ENCODE data around the gene ABCC1. TPM values are rescaled to one million over a fixed set of nuclear protein-coding genes. Genes with fewer than 3 reads are reported as not detected.

Gene ABCC1
- total and polyA plus RNA-seq, 2 experiments from 2014 or later, result 7.0 to 9.3 TPM

- Histone ChIP-seq H3K4me3 (no peak overlapping the region), H3K4me2 (no peak overlapping the region), H3K27me3 (no peaks in the 10 kb centered on the region), H2AFZ (no peak overlapping the region), H3K9me3 (ENCODE audit: low read depth) (no peaks in the 10 kb centered on the region), H3K9me2 (replicated peaks; ENCODE audit: insufficient read depth) (no peaks in the 10 kb centered on the region), H3K27ac (no peak overlapping the region), H4K20me1 (ENCODE audit: insufficient read depth, poor library complexity, severe bottlenecking) (no peaks in the 10 kb centered on the region), H3K79me2 (no peaks in the 10 kb centered on the region), H3K4me1 (ENCODE audit: insufficient read depth) (no peaks in the 10 kb centered on the region), H3K36me3 (replicated peaks; ENCODE audit: insufficient read depth, low read depth) (no peaks in the 10 kb centered on the region)
- no peak for DNase-seq (ENCODE audit: low spot score)
- WGBS (ENCODE audit: low lambda C conversion rate, missing lambda C conversion rate), result 91% methylated on average over 7 of the region's 7 CpGs
- TF ChIP-seq CTCF (IDR thresholded peaks at IDR 0.05; ENCODE audit: poor library complexity), result no peak
- no peak for TF ChIP-seq EZH2 (IDR thresholded peaks at IDR 0.05; ENCODE audit: borderline replicate concordance)
- TF ChIP-seq EZH2phosphoT487 (IDR thresholded peaks at IDR 0.05; ENCODE audit: low read depth, severe bottlenecking, unreplicated experiment), result no peak
These were observed 216.7 kb downstream of the ABCC1 start for GRCh38 chr16:16166085-16166484.

GRCh38 chr16:16166949-16167348, 217.5 kb downstream of the ABCC1 start:
- H3K36me3 ChIP-seq (replicated peaks; ENCODE audit: insufficient read depth, low read depth), result no peaks in the 10 kb centered on the region
- 48% methylated on average over 2 of the region's 2 CpGs for WGBS (ENCODE audit: low lambda C conversion rate, missing lambda C conversion rate)
- no peak for DNase-seq (ENCODE audit: low spot score)

GRCh38 chr16:16167927-16168326, 218.5 kb downstream of the ABCC1 start:
- Histone ChIP-seq H3K9me2 (replicated peaks; ENCODE audit: insufficient read depth) (no peaks in the 10 kb centered on the region), H4K20me1 (ENCODE audit: insufficient read depth, poor library complexity, severe bottlenecking) (no peaks in the 10 kb centered on the region), H3K79me2 (no peaks in the 10 kb centered on the region), H3K4me2 (no peak overlapping the region), H3K4me3 (no peak overlapping the region), H3K27ac (no peak overlapping the region), H3K9me3 (ENCODE audit: low read depth) (no peaks in the 10 kb centered on the region), H3K36me3 (replicated peaks; ENCODE audit: insufficient read depth, low read depth) (no peaks in the 10 kb centered on the region), H3K27me3 (no peaks in the 10 kb centered on the region), H3K4me1 (ENCODE audit: insufficient read depth) (no peaks in the 10 kb centered on the region), H2AFZ (no peak overlapping the region)
- DNase-seq (ENCODE audit: low spot score), result no peak
- WGBS (ENCODE audit: low lambda C conversion rate, missing lambda C conversion rate), result 84% methylated on average over 11 of the region's 11 CpGs
- TF ChIP-seq EZH2 (IDR thresholded peaks at IDR 0.05; ENCODE audit: borderline replicate concordance) (no peak), EZH2phosphoT487 (IDR thresholded peaks at IDR 0.05; ENCODE audit: low read depth, severe bottlenecking, unreplicated experiment) (no peak), CTCF (IDR thresholded peaks at IDR 0.05; ENCODE audit: poor library complexity) (no peak)

More at GRCh38 chr16:16166949-16167348, 217.5 kb downstream of the ABCC1 start:
- Histone ChIP-seq H3K27me3 (no peaks in the 10 kb centered on the region), H2AFZ (no peak overlapping the region), H3K27ac (no peak overlapping the region), H3K4me1 (ENCODE audit: insufficient read depth) (no peaks in the 10 kb centered on the region), H3K4me3 (no peak overlapping the region), H4K20me1 (ENCODE audit: insufficient read depth, poor library complexity, severe bottlenecking) (no peaks in the 10 kb centered on the region), H3K79me2 (no peaks in the 10 kb centered on the region), H3K9me2 (replicated peaks; ENCODE audit: insufficient read depth) (no peaks in the 10 kb centered on the region), H3K4me2 (no peak overlapping the region), H3K9me3 (ENCODE audit: low read depth) (no peaks in the 10 kb centered on the region)
- no peak for TF ChIP-seq EZH2phosphoT487 (IDR thresholded peaks at IDR 0.05; ENCODE audit: low read depth, severe bottlenecking, unreplicated experiment)
- TF ChIP-seq EZH2 (IDR thresholded peaks at IDR 0.05; ENCODE audit: borderline replicate concordance), result no peak
- no peak for TF ChIP-seq CTCF (IDR thresholded peaks at IDR 0.05; ENCODE audit: poor library complexity)

- no peak overlapping the region for H3K27ac ChIP-seq
- no peak overlapping the region for H2AFZ ChIP-seq
- no peak overlapping the region for H3K4me2 ChIP-seq
- H3K4me3 ChIP-seq, result no peak overlapping the region
- H3K4me1 ChIP-seq (ENCODE audit: insufficient read depth), result no peaks in the 10 kb centered on the region
- no peak for TF ChIP-seq CTCF (IDR thresholded peaks at IDR 0.05; ENCODE audit: poor library complexity)
- TF ChIP-seq EZH2phosphoT487 (IDR thresholded peaks at IDR 0.05; ENCODE audit: low read depth, severe bottlenecking, unreplicated experiment), result no peak
- no peak for TF ChIP-seq EZH2 (IDR thresholded peaks at IDR 0.05; ENCODE audit: borderline replicate concordance)
- no peak for DNase-seq (ENCODE audit: low spot score)
- whole genome bisulfite sequencing (ENCODE audit: low lambda C conversion rate, missing lambda C conversion rate), result 89% methylated on average over 14 of the region's 14 CpGs
- H4K20me1 ChIP-seq (ENCODE audit: insufficient read depth, poor library complexity, severe bottlenecking), result no peaks in the 10 kb centered on the region
- no peaks in the 10 kb centered on the region for H3K9me2 ChIP-seq (replicated peaks; ENCODE audit: insufficient read depth)
- H3K27me3 ChIP-seq, result no peaks in the 10 kb centered on the region
- no peaks in the 10 kb centered on the region for H3K79me2 ChIP-seq
- H3K36me3 ChIP-seq (replicated peaks; ENCODE audit: insufficient read depth, low read depth), result no peaks in the 10 kb centered on the region
- no peaks in the 10 kb centered on the region for H3K9me3 ChIP-seq (ENCODE audit: low read depth)
These were observed 219.0 kb downstream of the ABCC1 start for GRCh38 chr16:16168431-16168830.
